Left lung (tissue), 10 donors: Measurements from ENCODE around the gene PAIP2B. TPM values are rescaled to one million over a fixed set of nuclear protein-coding genes. Genes with fewer than 3 reads are reported as not detected.
"Not testable (repeated sequence)": the region's sequence is repeated elsewhere in the genome, so short reads cannot be mapped to it uniquely, and the experiment has no call there.

Source experiments
- ATAC-seq: fragments of 200-7000 bp; cut with Tn5 transposase; one replicate; pipeline ENCODE4 v1.9.1; 2020; ENCODE audit warnings: moderate library complexity
- DNase-seq, 4 donors: peaks; one replicate each; pipeline ENCODE4 v3.0.0-alpha.2; 2013 to 2020
- H3K27ac ChIP-seq, 2 donors: fragments of 200-600 bp; sonication (generic) in 1 of 2; one replicate each; pipeline versions ENCODE4 v1.5.0 to v1.8.0; 2020 to 2021
- H3K27me3 ChIP-seq, 2 donors: fragments of 200-600 bp; sonication (generic) in 1 of 2; one replicate each; pipeline versions ENCODE4 v1.5.0 to v1.8.0; 2020 to 2021
- H3K36me3 ChIP-seq, 2 donors: fragments of 200-600 bp; sonication (generic) in 1 of 2; one replicate each; pipeline versions ENCODE4 v1.5.0 to v1.8.0; 2020 to 2021
- H3K4me1 ChIP-seq, 2 donors: fragments of 200-600 bp; one replicate each; pipeline ENCODE4 v1.8.0; 2021
- H3K4me3 ChIP-seq, 2 donors: fragments of 200-600 bp; sonication (generic) in 1 of 2; one replicate each; pipeline versions ENCODE4 v1.5.0 to v1.8.0; 2020 to 2021; ENCODE audit warnings: mild to moderate bottlenecking in 1 of 2
- H3K9me3 ChIP-seq, 2 donors: fragments of 200-600 bp; sonication (generic) in 1 of 2; one replicate each; pipeline versions ENCODE4 v1.5.0 to v1.8.0; 2020 to 2021
- CTCF ChIP-seq, 2 donors: fragments of 200-600 bp; sonication (generic) in 1 of 2; IDR thresholded peaks; one replicate each; pipeline versions ENCODE4 v1.5.0 to v1.8.0; 2021; ENCODE audit warnings: antibody characterized with exemption in 2 of 2
- intact Hi-C, 2 donors: fragments of 100-400 bp; cut with DNase I; formaldehyde crosslinking; loops; one replicate each; pipeline versions ENCODE4 v1.11.2 to v1.14.2; 2022
- polyA plus RNA-seq, 6 donors: library from polyadenylated mRNA; unstranded; fragments of 120-200 nt; gene quantifications; one replicate each; pipeline ENCODE4 v1.2.1, GENCODE V29; 2013; ENCODE audit not compliant: insufficient read length in 6 of 6
- total RNA-seq, 2 donors: library from RNA; stranded (reverse); fragmentation: NEBNext Ultra II Directional; extraction: Animal tissue kit (Norgen Biotek cat#: 25700); gene quantifications; one replicate each; pipeline ENCODE4 v1.2.1, GENCODE V29; 2021
- donor health status: DM: no; HTN: yes; CAD: no.
- donor health status: DM: no; HTN: no; CAD: no.

The PAIP2B gene
- total and polyA plus RNA-seq, 8 donors = 4.6 to 11.5 (median 9.7) TPM

GRCh38 chr2:71238089-71238488 lies 11.2 kb upstream of the PAIP2B start:
- H3K4me1 ChIP-seq = no peaks in the 10 kb centered on the region
- H3K4me3 ChIP-seq = no peak overlapping the region
- no peak for TF ChIP-seq CTCF (IDR thresholded peaks at IDR 0.05)
- DNase-seq = no peak
- intact Hi-C loops = no loop called here
- no peaks in the 10 kb centered on the region for H3K36me3 ChIP-seq
- peaks cover 0 to 3% of the 10 kb centered on the region in 2 donors for H3K9me3 ChIP-seq
- peaks cover 0 to under 1% of the 10 kb centered on the region in 2 donors for H3K27me3 ChIP-seq
- no peak for ATAC-seq
- no peak overlapping the region for H3K27ac ChIP-seq

- no peak for DNase-seq
- TF ChIP-seq CTCF (IDR thresholded peaks at IDR 0.05) = no peak
- no peak overlapping the region for H3K4me3 ChIP-seq
- no peak overlapping the region for H3K27ac ChIP-seq
- no peaks in the 10 kb centered on the region for H3K36me3 ChIP-seq
- intact Hi-C loops = no loop called here
- H3K4me1 ChIP-seq = no peaks in the 10 kb centered on the region
- no peak for ATAC-seq
- no peaks in the 10 kb centered on the region for H3K27me3 ChIP-seq
- peaks cover 0 to 4% of the 10 kb centered on the region in 2 donors for H3K9me3 ChIP-seq
Observed at GRCh38 chr2:71235930-71236587, 9.2 kb upstream of the PAIP2B start.

GRCh38 chr2:71233072-71233471 lies 6.2 kb upstream of the PAIP2B start:
- DNase-seq, intact Hi-C loops, H3K27ac ChIP-seq, H3K4me1 ChIP-seq, H3K27me3 ChIP-seq, H3K9me3 ChIP-seq, H3K4me3 ChIP-seq, H3K36me3 ChIP-seq, ATAC-seq: not testable (repeated sequence)

- intact Hi-C loops = no loop called here
- Histone ChIP-seq H3K27me3 (peaks cover 0 to 5% of the 10 kb centered on the region in 2 donors), H3K27ac (peak overlapping the region; percentile 51 to 70), H3K4me3 (peak overlapping the region; percentile 82 to 97), H3K9me3 (no peaks in the 10 kb centered on the region), H3K4me1 (peaks cover 0 to 13% of the 10 kb centered on the region in 2 donors), H3K36me3 (no peaks in the 10 kb centered on the region)
- DNase-seq = peak; percentile 25 to 81 (median 35)
- no peak for TF ChIP-seq CTCF (IDR thresholded peaks at IDR 0.05)
- ATAC-seq = peak; percentile 22
Observed at GRCh38 chr2:71226096-71226964, 573 bp downstream of the PAIP2B start.

- Histone ChIP-seq H3K36me3 (no peaks in the 10 kb centered on the region), H3K4me3 (no peak overlapping the region), H3K4me1 (peaks cover 0 to 13% of the 10 kb centered on the region in 2 donors), H3K9me3 (no peaks in the 10 kb centered on the region), H3K27ac (no peak overlapping the region), H3K27me3 (peaks cover 0 to 5% of the 10 kb centered on the region in 2 donors)
- intact Hi-C loops = no loop called here
- TF ChIP-seq CTCF (IDR thresholded peaks at IDR 0.05) = no peak
- DNase-seq (no peak), ATAC-seq (no peak)
Observed at GRCh38 chr2:71224935-71225334, 2.0 kb downstream of the PAIP2B start.
